SU-DHL-6 (cell line): ENCODE results near the gene CCDC27.

Experiments
- H2AFZ ChIP-seq: fragments of 200-600 bp; sonication (generic); 2 replicates; pipeline ENCODE4 v1.6.1; 2014; ENCODE audit warnings: low read depth, mild to moderate bottlenecking, moderate library complexity, mixed read lengths, antibody characterized with exemption, low read length; ENCODE audit not compliant: severe bottlenecking
- H3F3A ChIP-seq: fragments of 200-600 bp; shearing (Covaris generic); 2 replicates; pipeline ENCODE4 v1.6.0; 2016; ENCODE audit warnings: antibody characterized with exemption, mild to moderate bottlenecking; ENCODE audit not compliant: insufficient read depth
- H3K27ac ChIP-seq: fragments of 200-600 bp; sonication (generic); 2 replicates; pipeline ENCODE4 v1.5.1; 2016; ENCODE audit warnings: low read depth, mild to moderate bottlenecking, low read length, moderate library complexity, mixed read lengths
- H3K27me3 ChIP-seq: fragments of 200-600 bp; sonication (generic), shearing (Covaris generic); 2 replicates; pipeline ENCODE4 v1.6.0; 2014; ENCODE audit warnings: mild to moderate bottlenecking, low read length
- H3K36me3 ChIP-seq: fragments of 200-600 bp; sonication (generic); 2 replicates; pipeline ENCODE4 v1.6.1; 2014; ENCODE audit warnings: mild to moderate bottlenecking, low read length, mixed read lengths
- H3K4me2 ChIP-seq: fragments of 300-600, 200-600 bp; shearing (Covaris generic), sonication (generic); 2 replicates; pipeline ENCODE4 v1.6.0; 2014; ENCODE audit warnings: low read length, low read depth, mild to moderate bottlenecking; ENCODE audit not compliant: poor library complexity, severe bottlenecking
- H3K4me3 ChIP-seq: fragments of 200-600 bp; sonication (generic); 2 replicates; pipeline ENCODE4 v1.5.1; 2014; ENCODE audit warnings: antibody characterized with exemption, low read length, mild to moderate bottlenecking, mixed read lengths; ENCODE audit not compliant: insufficient read depth, poor library complexity, severe bottlenecking
- H3K79me2 ChIP-seq: fragments of 200-600 bp; sonication (generic); 2 replicates; pipeline ENCODE4 v1.6.1; 2014; ENCODE audit warnings: mild to moderate bottlenecking, low read length, moderate library complexity; ENCODE audit not compliant: insufficient read depth
- H3K9ac ChIP-seq: fragments of 200-600 bp; sonication (generic); 2 replicates; pipeline ENCODE4 v1.7.0; 2014; ENCODE audit warnings: mild to moderate bottlenecking, low read length
- H3K9me2 ChIP-seq: fragments of 200-600 bp; sonication (generic); replicated peaks from 2 replicates; pipeline ENCODE4 v1.6.1; 2014; ENCODE audit warnings: low read length; ENCODE audit not compliant: insufficient read depth
- H3K9me3 ChIP-seq: fragments of 200-600 bp; sonication (generic); 2 replicates; pipeline ENCODE4 v1.6.1; 2014; ENCODE audit warnings: low read length, mixed read lengths; ENCODE audit not compliant: insufficient read depth
- H4K20me1 ChIP-seq: fragments of 200-600 bp; sonication (generic); 2 replicates; pipeline ENCODE4 v1.6.1; 2014; ENCODE audit warnings: low read depth, mild to moderate bottlenecking, antibody characterized with exemption, low read length, moderate library complexity, mixed read lengths
- CTCF ChIP-seq: fragments of 200-600 bp; sonication (generic); IDR thresholded peaks from one replicate; pipeline ENCODE4 v1.5.1; 2017; ENCODE audit warnings: antibody characterized with exemption, mild to moderate bottlenecking, low read length, moderate library complexity; ENCODE audit not compliant: insufficient read depth, poor library complexity, severe bottlenecking
- EZH2phosphoT487 ChIP-seq: fragments of 200-600 bp; sonication (generic), shearing (Covaris generic); conservative IDR thresholded peaks from 2 replicates; pipeline ENCODE4 v1.6.1; 2018; ENCODE audit warnings: mild to moderate bottlenecking, antibody characterized with exemption, low read length, moderate library complexity, mixed read lengths

CCDC27 gene

GRCh38 chr1:3707939-3708328, 44.3 kb upstream of the CCDC27 start:
- H3K4me2 ChIP-seq: no peak overlapping the region
- TF ChIP-seq EZH2phosphoT487 (no peak), CTCF (no peak)
- H3K27me3 ChIP-seq: no peaks in the 10 kb centered on the region

GRCh38 chr1:3708791-3709190, 43.5 kb upstream of the CCDC27 start:
- TF ChIP-seq CTCF: no peak
- no peak for TF ChIP-seq EZH2phosphoT487
- no peak overlapping the region for H3K4me2 ChIP-seq
- no peak overlapping the region for H3K27ac ChIP-seq
- H3K9me2 ChIP-seq: no peaks in the 10 kb centered on the region
- no peaks in the 10 kb centered on the region for H3K79me2 ChIP-seq
- H3K4me3 ChIP-seq: no peak overlapping the region
- no peak overlapping the region for H3K9ac ChIP-seq
- no peaks in the 10 kb centered on the region for H3K36me3 ChIP-seq
- H2AFZ ChIP-seq: no peak overlapping the region
- no peaks in the 10 kb centered on the region for H3K27me3 ChIP-seq
- H3K9me3 ChIP-seq: no peaks in the 10 kb centered on the region
- H4K20me1 ChIP-seq: no peaks in the 10 kb centered on the region
- H3F3A ChIP-seq: no peaks in the 10 kb centered on the region

More at GRCh38 chr1:3707939-3708328, 44.3 kb upstream of the CCDC27 start:
- H3K79me2 ChIP-seq: no peaks in the 10 kb centered on the region
- no peak overlapping the region for H3K9ac ChIP-seq
- no peaks in the 10 kb centered on the region for H3K9me2 ChIP-seq
- no peaks in the 10 kb centered on the region for H3K36me3 ChIP-seq
- no peaks in the 10 kb centered on the region for H3K9me3 ChIP-seq
- no peaks in the 10 kb centered on the region for H4K20me1 ChIP-seq
- no peak overlapping the region for H3K4me3 ChIP-seq
- no peak overlapping the region for H3K27ac ChIP-seq
- no peak overlapping the region for H2AFZ ChIP-seq
- H3F3A ChIP-seq: no peaks in the 10 kb centered on the region

GRCh38 chr1:3710251-3710650, 42.0 kb upstream of the CCDC27 start:
- no peaks in the 10 kb centered on the region for H3K79me2 ChIP-seq
- H3K27me3 ChIP-seq: no peaks in the 10 kb centered on the region

More at GRCh38 chr1:3710251-3710650, 42.0 kb upstream of the CCDC27 start:
- Histone ChIP-seq H3K9ac (no peak overlapping the region), H3K9me2 (no peaks in the 10 kb centered on the region), H3K36me3 (no peaks in the 10 kb centered on the region), H3F3A (no peaks in the 10 kb centered on the region), H3K4me3 (no peak overlapping the region), H3K27ac (no peak overlapping the region), H3K9me3 (no peaks in the 10 kb centered on the region), H3K4me2 (no peak overlapping the region), H2AFZ (no peak overlapping the region), H4K20me1 (no peaks in the 10 kb centered on the region)
- no peak for TF ChIP-seq CTCF
- TF ChIP-seq EZH2phosphoT487: no peak
